Neuron (in vitro differentiated cells): ENCODE results near the gene SPATA2.
A peak's percentile ranks its signal among the peaks of the same experiment; 100 is the strongest.
"Not testable (repeated sequence)": the region's sequence is repeated elsewhere in the genome, so short reads cannot be mapped to it uniquely, and the experiment has no call there.

Source experiments
- H2AFZ ChIP-seq: one replicate; pipeline ENCODE4 v1.6.1; 2013; ENCODE audit warnings: low read depth, mild to moderate bottlenecking, inconsistent platforms, low read length, moderate library complexity
- H3K27me3 ChIP-seq: one replicate; pipeline ENCODE4 v1.6.1; 2013; ENCODE audit warnings: low read length; ENCODE audit not compliant: insufficient read depth
- H3K36me3 ChIP-seq: one replicate; pipeline ENCODE4 v1.6.1; 2013; ENCODE audit warnings: low read length; ENCODE audit not compliant: insufficient read depth
- H3K4me1 ChIP-seq: one replicate; pipeline ENCODE4 v1.6.1; 2013; ENCODE audit warnings: low read length; ENCODE audit not compliant: insufficient read depth
- H3K4me3 ChIP-seq: 2 replicates; pipeline ENCODE4 v1.5.1; 2013; ENCODE audit warnings: mild to moderate bottlenecking, low read length, moderate library complexity
- H3K9me3 ChIP-seq: one replicate; pipeline ENCODE4 v1.6.1; 2013; ENCODE audit warnings: low read length

Gene SPATA2

GRCh38 chr20:49915380-49916145 lies at the start of gene SPATA2:
TSS of gene SPATA2 (minus strand) at chr20:49915529. CDS start at chr20:49908490, 7,039 bp downstream.
- Histone ChIP-seq H3K9me3 (no peaks in the 10 kb centered on the region), H2AFZ (peak within 1 kb of the TSS; percentile 95), H3K27me3 (no peaks in the 10 kb centered on the region), H3K4me1 (peaks cover 20% of the 10 kb centered on the region), H3K4me3 (peak within 1 kb of the TSS; percentile 87), H3K36me3 (no peaks in the 10 kb centered on the region)

GRCh38 chr20:49961413-49961812 lies 46.1 kb upstream of the SPATA2 start:
- H3K27me3 ChIP-seq = no peaks in the 10 kb centered on the region
- H3K4me1 ChIP-seq = no peaks in the 10 kb centered on the region
- no peak overlapping the region for H2AFZ ChIP-seq
- no peak overlapping the region for H3K4me3 ChIP-seq
- peaks cover 19% of the 10 kb centered on the region for H3K36me3 ChIP-seq
- peaks cover 9% of the 10 kb centered on the region for H3K9me3 ChIP-seq

GRCh38 chr20:49957089-49957938 lies 42.0 kb upstream of the SPATA2 start:
- peaks cover 51% of the 10 kb centered on the region for H3K36me3 ChIP-seq
- not testable (repeated sequence) for H3K9me3 ChIP-seq, H3K4me1 ChIP-seq, H3K27me3 ChIP-seq, H2AFZ ChIP-seq, H3K4me3 ChIP-seq

- H3K9me3 ChIP-seq = peaks cover 9% of the 10 kb centered on the region
- H3K36me3 ChIP-seq = peaks cover 58% of the 10 kb centered on the region
- H3K4me1 ChIP-seq = no peaks in the 10 kb centered on the region
- no peak overlapping the region for H3K4me3 ChIP-seq
- no peaks in the 10 kb centered on the region for H3K27me3 ChIP-seq
- no peak overlapping the region for H2AFZ ChIP-seq
Measured at GRCh38 chr20:49956689-49957088, 41.4 kb upstream of the SPATA2 start.

GRCh38 chr20:49955830-49956396 lies 40.6 kb upstream of the SPATA2 start:
- H3K27me3 ChIP-seq, H3K4me3 ChIP-seq, H3K4me1 ChIP-seq, H3K9me3 ChIP-seq, H2AFZ ChIP-seq: not testable (repeated sequence)
- peaks cover 64% of the 10 kb centered on the region for H3K36me3 ChIP-seq

- no peak overlapping the region for H3K4me3 ChIP-seq
- H2AFZ ChIP-seq = no peak overlapping the region
- peaks cover 70% of the 10 kb centered on the region for H3K36me3 ChIP-seq
- no peaks in the 10 kb centered on the region for H3K4me1 ChIP-seq
- no peaks in the 10 kb centered on the region for H3K27me3 ChIP-seq
- H3K9me3 ChIP-seq = peaks cover 9% of the 10 kb centered on the region
Measured at GRCh38 chr20:49955167-49955566, 39.8 kb upstream of the SPATA2 start.

GRCh38 chr20:49951151-49951550 lies 35.8 kb upstream of the SPATA2 start:
- Histone ChIP-seq H2AFZ (no peak overlapping the region), H3K36me3 (peaks cover 82% of the 10 kb centered on the region), H3K4me1 (no peaks in the 10 kb centered on the region), H3K4me3 (no peak overlapping the region), H3K9me3 (no peaks in the 10 kb centered on the region), H3K27me3 (no peaks in the 10 kb centered on the region)

- H2AFZ ChIP-seq = no peak overlapping the region
- H3K36me3 ChIP-seq = peaks cover 82% of the 10 kb centered on the region
- H3K4me1 ChIP-seq = no peaks in the 10 kb centered on the region
- no peak overlapping the region for H3K4me3 ChIP-seq
- H3K9me3 ChIP-seq = no peaks in the 10 kb centered on the region
- no peaks in the 10 kb centered on the region for H3K27me3 ChIP-seq
Measured at GRCh38 chr20:49948809-49949507, 33.6 kb upstream of the SPATA2 start.

GRCh38 chr20:49948178-49948577 lies 32.8 kb upstream of the SPATA2 start:
- H3K27me3 ChIP-seq = no peaks in the 10 kb centered on the region
- peaks cover 79% of the 10 kb centered on the region for H3K36me3 ChIP-seq
- no peak overlapping the region for H2AFZ ChIP-seq

GRCh38 chr20:49945701-49946477 lies 30.6 kb upstream of the SPATA2 start:
- no peaks in the 10 kb centered on the region for H3K9me3 ChIP-seq
- H3K4me3 ChIP-seq = no peak overlapping the region
- H2AFZ ChIP-seq = no peak overlapping the region
- no peaks in the 10 kb centered on the region for H3K4me1 ChIP-seq
- peaks cover 69% of the 10 kb centered on the region for H3K36me3 ChIP-seq
- no peaks in the 10 kb centered on the region for H3K27me3 ChIP-seq

More at GRCh38 chr20:49948178-49948577, 32.8 kb upstream of the SPATA2 start:
- no peaks in the 10 kb centered on the region for H3K4me1 ChIP-seq
- no peaks in the 10 kb centered on the region for H3K9me3 ChIP-seq
- H3K4me3 ChIP-seq = no peak overlapping the region

GRCh38 chr20:49945306-49945700 lies 30.0 kb upstream of the SPATA2 start:
- H3K4me3 ChIP-seq = no peak overlapping the region
- peaks cover 65% of the 10 kb centered on the region for H3K36me3 ChIP-seq
- H3K27me3 ChIP-seq = no peaks in the 10 kb centered on the region
- no peak overlapping the region for H2AFZ ChIP-seq
- H3K4me1 ChIP-seq = no peaks in the 10 kb centered on the region
- H3K9me3 ChIP-seq = no peaks in the 10 kb centered on the region

GRCh38 chr20:49942942-49943341 lies 27.6 kb upstream of the SPATA2 start:
- Histone ChIP-seq H2AFZ (no peak overlapping the region), H3K27me3 (no peaks in the 10 kb centered on the region), H3K9me3 (no peaks in the 10 kb centered on the region), H3K4me1 (peaks cover 3% of the 10 kb centered on the region), H3K36me3 (peaks cover 56% of the 10 kb centered on the region), H3K4me3 (no peak overlapping the region)
